ENCODE measurements around the gene CASP5.

GRCh38 chr11:104967534-104968354 lies 55.2 kb downstream of the CASP5 start:
- TF ChIP-seq YY1 (IDR thresholded peaks at IDR 0.05; ENCODE audit: insufficient read depth, insufficient read length) = no peak
- TF ChIP-seq ZNF274 (IDR thresholded peaks at IDR 0.05; ENCODE audit: low read depth, low read length) = no peak

All from NT2/D1 (cell line).